Bronchial epithelial cell (primary cell): ENCODE results near the gene GNLY. TPM values are rescaled to one million over a fixed set of nuclear protein-coding genes. Genes with fewer than 3 reads are reported as not detected.

Experiments
- DNase-seq: peaks from one replicate; pipeline ENCODE4 v3.0.0-alpha.2; 2010; ENCODE audit warnings: low read depth
- FAIRE-seq: peaks from 2 replicates; lab custom pipeline; 2011; peaks lifted over from hg19 to GRCh38; lab: Jason Lieb, UNC
- H3K27me3 ChIP-seq: 2 replicates; pipeline ENCODE4 v1.5.1; 2011; ENCODE audit warnings: low read length; ENCODE audit not compliant: control insufficient read depth, insufficient read depth
- H3K36me3 ChIP-seq: 2 replicates; pipeline ENCODE4 v1.5.1; 2011; ENCODE audit warnings: low read length; ENCODE audit not compliant: control insufficient read depth, insufficient read depth
- H3K4me3 ChIP-seq: 2 replicates; pipeline ENCODE4 v1.5.1; 2011; ENCODE audit warnings: mild to moderate bottlenecking, low read depth, low read length, control low read depth
- total RNA-seq: library from RNA; depleted of rRNA; stranded (reverse); fragments of >200 nt; gene quantifications from 2 replicates; pipeline ENCODE4 v1.2.1, GENCODE V29; 2014
- TF ChIP-seq, protein P1 (sequence below): IDR thresholded peaks from 2 replicates; pipeline ENCODE4 v1.5.1; 2011; ENCODE audit warnings: mild to moderate bottlenecking, moderate library complexity, low read length, control low read depth, inconsistent platforms; ENCODE audit not compliant: insufficient read depth, severe bottlenecking

Gene GNLY
- total RNA-seq, 1 donor from 2014 or later, result not detected

DNA sequence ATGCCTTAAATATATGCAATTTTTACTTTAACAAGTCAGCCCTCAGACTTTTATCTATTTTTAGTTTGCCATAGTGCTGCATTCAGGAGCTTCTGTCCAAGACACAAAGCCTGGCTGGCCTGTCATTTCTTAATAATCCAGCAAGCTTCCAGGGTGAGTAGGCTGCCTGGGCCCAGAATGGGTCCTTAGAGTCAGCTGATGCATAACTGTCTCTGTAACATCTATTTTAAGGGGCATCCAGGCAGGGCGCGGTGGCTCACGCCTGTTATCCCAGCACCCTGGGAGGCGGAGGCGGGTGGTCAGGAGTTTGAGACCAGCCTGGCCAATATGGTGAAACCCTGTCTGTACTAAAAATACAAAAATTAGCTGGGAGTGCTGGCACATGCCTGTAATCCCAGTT lies 11.8 kb upstream of the GNLY start:
- Histone ChIP-seq H3K4me3 (no peak overlapping the region), H3K36me3 (no peaks in the 10 kb centered on the region), H3K27me3 (peaks cover 2% of the 10 kb centered on the region)
- FAIRE-seq (no peak), DNase-seq (no peak)
- TF ChIP-seq, protein P1, sequence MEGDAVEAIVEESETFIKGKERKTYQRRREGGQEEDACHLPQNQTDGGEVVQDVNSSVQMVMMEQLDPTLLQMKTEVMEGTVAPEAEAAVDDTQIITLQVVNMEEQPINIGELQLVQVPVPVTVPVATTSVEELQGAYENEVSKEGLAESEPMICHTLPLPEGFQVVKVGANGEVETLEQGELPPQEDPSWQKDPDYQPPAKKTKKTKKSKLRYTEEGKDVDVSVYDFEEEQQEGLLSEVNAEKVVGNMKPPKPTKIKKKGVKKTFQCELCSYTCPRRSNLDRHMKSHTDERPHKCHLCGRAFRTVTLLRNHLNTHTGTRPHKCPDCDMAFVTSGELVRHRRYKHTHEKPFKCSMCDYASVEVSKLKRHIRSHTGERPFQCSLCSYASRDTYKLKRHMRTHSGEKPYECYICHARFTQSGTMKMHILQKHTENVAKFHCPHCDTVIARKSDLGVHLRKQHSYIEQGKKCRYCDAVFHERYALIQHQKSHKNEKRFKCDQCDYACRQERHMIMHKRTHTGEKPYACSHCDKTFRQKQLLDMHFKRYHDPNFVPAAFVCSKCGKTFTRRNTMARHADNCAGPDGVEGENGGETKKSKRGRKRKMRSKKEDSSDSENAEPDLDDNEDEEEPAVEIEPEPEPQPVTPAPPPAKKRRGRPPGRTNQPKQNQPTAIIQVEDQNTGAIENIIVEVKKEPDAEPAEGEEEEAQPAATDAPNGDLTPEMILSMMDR, result no peak

DNA sequence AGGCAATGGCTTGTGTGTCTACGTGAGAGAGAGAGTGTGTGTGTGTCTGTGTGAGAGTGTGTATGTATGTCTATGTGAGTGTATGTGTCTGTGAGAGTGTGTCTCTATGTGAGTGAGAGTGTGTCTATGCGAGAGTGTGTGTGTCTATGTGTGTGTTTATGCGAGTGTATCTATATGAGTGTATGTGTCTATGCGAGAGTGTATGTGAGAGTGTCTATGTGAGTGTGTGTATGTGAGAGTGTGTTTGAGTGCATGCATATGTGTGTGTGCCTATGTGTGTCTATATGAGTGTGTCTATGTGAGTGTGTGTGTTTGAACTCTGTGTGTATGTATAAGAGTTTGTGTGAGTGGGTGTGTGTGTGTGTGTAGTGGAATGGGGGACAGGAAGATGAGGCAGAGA lies 9.8 kb upstream of the GNLY start:
- Histone ChIP-seq H3K4me3 (no peak overlapping the region), H3K36me3 (no peaks in the 10 kb centered on the region), H3K27me3 (peaks cover 2% of the 10 kb centered on the region)
- TF ChIP-seq, protein P1, result no peak
- no peak for FAIRE-seq
- DNase-seq, result no peak

GRCh38 chr2:85684806-85685205 lies 9.4 kb upstream of the GNLY start:
- TF ChIP-seq, protein P1, result no peak
- H3K27me3 ChIP-seq, result peaks cover 2% of the 10 kb centered on the region
- no peak overlapping the region for H3K4me3 ChIP-seq
- DNase-seq, result no peak
- no peak for FAIRE-seq
- H3K36me3 ChIP-seq, result no peaks in the 10 kb centered on the region

DNA sequence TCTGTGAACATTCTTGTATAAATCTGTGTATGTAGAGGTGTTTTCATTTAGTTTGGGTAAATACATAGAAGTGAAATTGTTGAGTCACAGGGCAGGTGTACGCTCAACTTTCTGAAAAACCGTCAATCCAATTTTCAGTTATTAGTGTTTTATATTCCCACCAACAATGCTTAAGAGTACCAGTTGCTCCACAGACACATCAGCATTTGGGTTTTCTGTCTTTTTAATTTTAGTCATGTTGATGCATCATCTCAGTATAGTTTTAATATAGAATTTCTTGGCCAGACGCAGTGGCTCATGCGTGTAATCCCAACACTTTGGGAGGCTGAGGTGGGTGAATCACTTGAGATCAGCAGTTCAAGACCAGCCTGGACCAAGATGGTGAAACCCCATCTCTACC lies 3.2 kb upstream of the GNLY start:
- DNase-seq, result no peak
- no peak for FAIRE-seq
- Histone ChIP-seq H3K36me3 (no peaks in the 10 kb centered on the region), H3K4me3 (no peak overlapping the region), H3K27me3 (peaks cover 3% of the 10 kb centered on the region)
- TF ChIP-seq, protein P1, result no peak

GRCh38 chr2:85692039-85692645 lies 2.0 kb upstream of the GNLY start:
- H3K4me3 ChIP-seq, result no peak overlapping the region
- FAIRE-seq (no peak), DNase-seq (no peak)
- H3K27me3 ChIP-seq, result peaks cover 4% of the 10 kb centered on the region
- H3K36me3 ChIP-seq, result no peaks in the 10 kb centered on the region
- TF ChIP-seq, protein P1, result no peak

DNA sequence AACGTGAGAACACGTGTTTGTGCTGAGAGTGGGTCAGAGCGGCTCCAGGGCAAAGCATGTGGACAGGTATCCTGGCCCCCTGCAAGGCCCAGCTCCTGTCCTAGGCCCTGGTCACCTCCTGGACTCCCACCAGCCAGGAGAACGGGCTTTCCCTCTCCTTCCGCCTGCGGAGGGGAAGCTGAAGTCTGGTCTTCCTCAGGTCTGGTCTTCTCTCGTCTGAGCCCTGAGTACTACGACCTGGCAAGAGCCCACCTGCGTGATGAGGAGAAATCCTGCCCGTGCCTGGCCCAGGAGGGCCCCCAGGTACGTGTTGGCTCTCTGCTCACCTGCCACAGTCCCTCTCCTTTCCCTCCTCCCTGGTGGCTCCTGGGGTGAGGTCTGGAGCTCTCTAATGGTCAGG lies 963 bp downstream of the GNLY start:
- TF ChIP-seq, protein P1, result no peak
- no peak for FAIRE-seq
- Histone ChIP-seq H3K36me3 (no peaks in the 10 kb centered on the region), H3K27me3 (peaks cover 4% of the 10 kb centered on the region), H3K4me3 (no peak overlapping the region)
- no peak for DNase-seq
